ENCODE results near the gene INPP4A. TPM values are rescaled to one million over a fixed set of nuclear protein-coding genes. Genes with fewer than 3 reads are reported as not detected.

Gene INPP4A
- total RNA-seq, 4 donors from 2014 or later = 13.6 to 25.2 (median 17.2) TPM

- TF ChIP-seq EP300 (IDR thresholded peaks at IDR 0.05) (no peak), POLR2A (IDR thresholded peaks at IDR 0.05) (no peak), POLR2AphosphoS5 (IDR thresholded peaks at IDR 0.05) (no peak), CTCF (IDR thresholded peaks at IDR 0.05) (no peak)
- no peak for DNase-seq (ENCODE audit: low spot score in 2 of 2)
- WGBS = 97% methylated on average over 6 of the region's 6 CpGs
- Histone ChIP-seq H3K27me3 (no peaks in the 10 kb centered on the region), H3K36me3 (peaks cover 36% of the 10 kb centered on the region), H3K4me3 (no peak overlapping the region), H3K4me1 (no peaks in the 10 kb centered on the region), H3K27ac (no peak overlapping the region), H3K9me3 (no peaks in the 10 kb centered on the region)
Observed at GRCh38 chr2:98535971-98536677, 91.5 kb downstream of the INPP4A start.

- Histone ChIP-seq H3K9me3 (no peaks in the 10 kb centered on the region), H3K4me3 (no peak overlapping the region), H3K27me3 (no peaks in the 10 kb centered on the region), H3K4me1 (no peaks in the 10 kb centered on the region), H3K27ac (no peak overlapping the region), H3K36me3 (peaks cover 42% of the 10 kb centered on the region)
- DNase-seq (ENCODE audit: low spot score in 2 of 2) = no peak
- WGBS = 96% methylated on average over 8 of the region's 14 CpGs
- TF ChIP-seq EP300 (IDR thresholded peaks at IDR 0.05) (no peak), CTCF (IDR thresholded peaks at IDR 0.05) (no peak), POLR2AphosphoS5 (IDR thresholded peaks at IDR 0.05) (no peak), POLR2A (IDR thresholded peaks at IDR 0.05) (no peak)
Observed at GRCh38 chr2:98537390-98538126, 92.9 kb downstream of the INPP4A start.

- Histone ChIP-seq H3K9me3 (no peaks in the 10 kb centered on the region), H3K36me3 (peaks cover 52% of the 10 kb centered on the region), H3K27ac (no peak overlapping the region), H3K4me3 (no peak overlapping the region), H3K4me1 (no peaks in the 10 kb centered on the region), H3K27me3 (no peaks in the 10 kb centered on the region)
- no peak for DNase-seq (ENCODE audit: low spot score in 2 of 2)
- WGBS = 96% methylated on average over 11 of the region's 11 CpGs
- no peak for TF ChIP-seq POLR2AphosphoS5 (IDR thresholded peaks at IDR 0.05)
- TF ChIP-seq POLR2A (IDR thresholded peaks at IDR 0.05) = no peak
- no peak for TF ChIP-seq CTCF (IDR thresholded peaks at IDR 0.05)
- no peak for TF ChIP-seq EP300 (IDR thresholded peaks at IDR 0.05)
Observed at GRCh38 chr2:98538280-98539041, 93.8 kb downstream of the INPP4A start.

- H3K9me3 ChIP-seq = no peaks in the 10 kb centered on the region
- no peak overlapping the region for H3K4me3 ChIP-seq
- WGBS = 97% methylated on average over 10 of the region's 13 CpGs
- H3K27me3 ChIP-seq = no peaks in the 10 kb centered on the region
- no peak for DNase-seq (ENCODE audit: low spot score in 2 of 2)
- peaks cover 59% of the 10 kb centered on the region for H3K36me3 ChIP-seq
- no peaks in the 10 kb centered on the region for H3K4me1 ChIP-seq
- no peak for TF ChIP-seq EP300 (IDR thresholded peaks at IDR 0.05)
- no peak for TF ChIP-seq POLR2AphosphoS5 (IDR thresholded peaks at IDR 0.05)
- TF ChIP-seq CTCF (IDR thresholded peaks at IDR 0.05) = no peak
- TF ChIP-seq POLR2A (IDR thresholded peaks at IDR 0.05) = no peak
- H3K27ac ChIP-seq = no peak overlapping the region
Observed at GRCh38 chr2:98539056-98539735, 94.5 kb downstream of the INPP4A start.
